HG03045 (cell line): ENCODE measurements around the gene MYO18B.
"Not testable (repeated sequence)": the region's sequence is repeated elsewhere in the genome, so short reads cannot be mapped to it uniquely, and the experiment has no call there.

Experiments
- ATAC-seq: cut with Tn5 transposase; IDR thresholded peaks from one replicate; pipeline ENCODE4 v1.9.1; 2021; ENCODE audit warnings: mild to moderate bottlenecking, moderate library complexity; ENCODE audit not compliant: unreplicated experiment

MYO18B gene, protein sequence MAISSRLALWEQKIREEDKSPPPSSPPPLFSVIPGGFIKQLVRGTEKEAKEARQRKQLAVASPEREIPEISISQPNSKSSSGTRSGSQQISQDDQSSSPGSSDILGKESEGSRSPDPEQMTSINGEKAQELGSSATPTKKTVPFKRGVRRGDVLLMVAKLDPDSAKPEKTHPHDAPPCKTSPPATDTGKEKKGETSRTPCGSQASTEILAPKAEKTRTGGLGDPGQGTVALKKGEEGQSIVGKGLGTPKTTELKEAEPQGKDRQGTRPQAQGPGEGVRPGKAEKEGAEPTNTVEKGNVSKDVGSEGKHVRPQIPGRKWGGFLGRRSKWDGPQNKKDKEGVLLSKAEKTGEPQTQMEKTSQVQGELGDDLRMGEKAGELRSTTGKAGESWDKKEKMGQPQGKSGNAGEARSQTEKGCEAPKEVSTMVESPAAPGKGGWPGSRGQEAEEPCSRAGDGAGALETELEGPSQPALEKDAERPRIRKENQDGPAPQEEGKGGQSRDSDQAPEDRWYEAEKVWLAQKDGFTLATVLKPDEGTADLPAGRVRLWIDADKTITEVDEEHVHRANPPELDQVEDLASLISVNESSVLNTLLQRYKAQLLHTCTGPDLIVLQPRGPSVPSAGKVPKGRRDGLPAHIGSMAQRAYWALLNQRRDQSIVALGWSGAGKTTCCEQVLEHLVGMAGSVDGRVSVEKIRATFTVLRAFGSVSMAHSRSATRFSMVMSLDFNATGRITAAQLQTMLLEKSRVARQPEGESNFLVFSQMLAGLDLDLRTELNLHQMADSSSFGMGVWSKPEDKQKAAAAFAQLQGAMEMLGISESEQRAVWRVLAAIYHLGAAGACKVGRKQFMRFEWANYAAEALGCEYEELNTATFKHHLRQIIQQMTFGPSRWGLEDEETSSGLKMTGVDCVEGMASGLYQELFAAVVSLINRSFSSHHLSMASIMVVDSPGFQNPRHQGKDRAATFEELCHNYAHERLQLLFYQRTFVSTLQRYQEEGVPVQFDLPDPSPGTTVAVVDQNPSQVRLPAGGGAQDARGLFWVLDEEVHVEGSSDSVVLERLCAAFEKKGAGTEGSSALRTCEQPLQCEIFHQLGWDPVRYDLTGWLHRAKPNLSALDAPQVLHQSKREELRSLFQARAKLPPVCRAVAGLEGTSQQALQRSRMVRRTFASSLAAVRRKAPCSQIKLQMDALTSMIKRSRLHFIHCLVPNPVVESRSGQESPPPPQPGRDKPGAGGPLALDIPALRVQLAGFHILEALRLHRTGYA (N-terminal part only)

DNA sequence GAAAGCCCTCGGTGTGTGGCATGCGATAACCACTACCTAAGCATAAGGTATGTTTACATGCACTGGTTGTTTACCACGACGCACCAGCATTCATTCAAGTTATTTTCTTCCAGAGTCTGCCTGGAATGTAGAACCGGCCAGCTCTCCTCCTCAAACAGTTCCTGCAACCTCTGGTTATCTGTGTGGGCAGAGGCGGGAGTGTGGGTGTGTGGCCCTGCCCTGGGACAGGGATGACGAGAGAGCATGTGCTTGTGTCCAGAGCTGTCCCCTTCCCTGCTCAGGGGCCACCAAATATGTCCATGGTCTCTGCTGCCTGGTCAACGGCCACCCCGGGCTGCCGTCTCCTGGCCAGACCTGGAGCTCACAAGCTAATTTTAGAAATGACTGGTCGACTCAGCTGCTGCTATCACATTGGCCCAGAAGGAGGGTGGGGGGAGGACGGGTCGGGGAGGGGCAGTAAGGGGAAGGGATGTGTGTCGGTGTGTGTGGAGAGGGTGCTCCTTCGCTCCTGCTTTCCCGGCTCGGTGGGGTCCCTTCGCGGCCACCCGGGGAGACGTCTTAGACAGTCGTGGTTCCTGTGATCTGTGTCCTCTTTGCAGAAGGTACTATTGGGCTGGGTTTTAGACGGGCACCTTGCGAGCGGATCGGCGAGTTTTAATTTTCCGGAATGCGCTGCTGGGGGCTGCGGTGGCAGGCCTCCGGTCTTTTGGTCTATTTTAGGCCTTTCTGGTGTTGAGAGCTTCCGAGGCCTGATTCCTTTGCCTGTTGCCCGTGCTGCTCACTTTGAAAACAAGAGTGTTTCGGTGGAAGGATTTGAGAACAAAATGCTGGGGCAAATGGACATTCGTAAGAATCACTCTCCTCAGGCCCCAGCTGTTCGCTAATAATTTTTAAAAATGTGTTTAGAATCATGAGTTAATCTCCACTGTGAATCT lies at the start of gene MYO18B:
TSS of gene MYO18B (plus strand) at position 497 of the 935 bp plus-strand sequence. CDS start 18,905 bp downstream, outside the sequence.
- no peak for ATAC-seq

DNA sequence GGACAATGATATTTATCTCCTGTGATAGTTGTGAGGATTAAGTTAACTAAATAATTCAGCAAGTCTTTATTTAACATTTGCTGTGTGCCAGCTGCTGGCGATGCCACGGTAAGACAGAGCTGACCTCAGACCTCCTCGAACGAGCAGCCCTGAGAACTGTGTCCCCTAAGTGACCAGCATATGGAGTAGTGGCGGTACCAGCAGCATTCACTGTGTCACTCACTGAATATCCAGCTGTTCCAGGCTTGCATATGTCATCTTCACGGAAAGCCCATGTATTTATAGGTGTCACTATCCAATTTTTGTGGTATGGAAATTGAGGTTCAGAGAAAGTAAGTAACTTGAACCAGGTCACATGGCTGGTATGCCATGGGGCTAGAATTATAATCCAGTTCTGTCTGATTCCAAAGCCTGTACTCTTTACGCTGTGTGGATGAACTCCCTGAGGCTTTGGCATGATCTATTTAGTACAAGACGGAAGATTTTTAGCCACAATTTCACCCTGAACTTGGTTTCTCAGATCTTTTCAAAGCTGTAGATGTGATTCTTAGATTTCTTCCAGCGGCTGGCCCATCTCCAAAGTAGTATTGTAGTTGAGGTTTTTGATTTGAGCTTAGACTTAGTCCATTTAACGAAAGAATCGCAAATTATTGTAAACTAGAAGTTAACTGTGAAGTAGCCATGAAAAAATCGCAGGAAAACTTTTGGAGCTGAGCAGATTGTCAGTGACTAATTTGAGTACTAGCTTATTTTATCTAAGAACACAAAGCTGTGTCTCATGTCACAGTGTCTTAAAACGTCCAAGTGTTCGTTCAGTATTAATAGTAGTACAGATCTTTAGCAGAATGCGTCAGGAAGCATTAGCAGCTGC lies 49.4 kb upstream of the MYO18B start:
- no peak for ATAC-seq

DNA sequence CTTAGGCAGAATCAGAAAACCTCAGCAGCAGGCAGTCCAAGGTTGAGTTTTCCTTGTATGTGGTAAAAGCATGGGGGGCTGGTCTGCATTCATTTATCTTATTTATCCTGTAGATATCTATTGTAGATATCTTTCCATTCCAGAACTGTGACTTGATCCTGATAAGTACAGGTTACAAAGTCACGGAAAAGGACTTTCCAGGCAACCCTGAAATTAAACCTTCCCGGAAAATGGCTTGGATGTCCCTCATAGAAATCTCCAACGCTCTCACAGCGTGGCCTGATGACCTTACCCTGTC lies 48.8 kb upstream of the MYO18B start:
- ATAC-seq = no peak

DNA sequence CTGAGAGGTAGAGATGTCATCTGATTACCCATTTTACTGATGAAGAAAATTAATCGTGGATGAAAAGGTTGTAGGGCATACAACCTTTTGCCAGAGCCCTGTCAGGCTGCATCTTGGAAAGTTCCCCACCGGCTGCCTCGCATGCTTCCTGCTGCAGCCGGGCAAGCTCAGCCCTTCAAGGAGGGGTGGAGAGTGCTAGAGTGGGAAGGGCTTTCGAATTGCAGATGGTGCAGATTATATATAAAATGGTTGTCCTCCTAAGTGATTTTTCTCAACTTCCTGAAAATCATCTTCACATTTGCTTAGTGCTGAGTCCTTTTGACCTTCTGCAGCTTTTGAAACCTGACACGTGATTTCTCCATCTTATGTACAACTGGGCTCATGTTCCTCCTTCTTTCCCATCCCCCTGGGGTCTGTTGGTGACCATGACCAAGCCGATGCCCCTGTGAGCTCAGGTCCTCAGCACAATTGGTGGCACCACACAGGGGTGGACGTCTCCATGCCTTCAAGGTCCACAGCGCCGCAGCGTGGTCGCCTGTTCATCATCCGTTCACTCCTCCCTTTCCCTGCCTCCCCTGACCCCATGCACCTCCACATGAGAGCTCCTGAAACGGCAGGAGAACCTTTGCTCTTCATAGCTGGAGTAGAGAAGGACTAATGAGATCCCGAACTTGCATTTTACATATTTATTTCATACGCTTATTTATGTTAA lies 47.6 kb upstream of the MYO18B start:
- ATAC-seq = no peak

DNA sequence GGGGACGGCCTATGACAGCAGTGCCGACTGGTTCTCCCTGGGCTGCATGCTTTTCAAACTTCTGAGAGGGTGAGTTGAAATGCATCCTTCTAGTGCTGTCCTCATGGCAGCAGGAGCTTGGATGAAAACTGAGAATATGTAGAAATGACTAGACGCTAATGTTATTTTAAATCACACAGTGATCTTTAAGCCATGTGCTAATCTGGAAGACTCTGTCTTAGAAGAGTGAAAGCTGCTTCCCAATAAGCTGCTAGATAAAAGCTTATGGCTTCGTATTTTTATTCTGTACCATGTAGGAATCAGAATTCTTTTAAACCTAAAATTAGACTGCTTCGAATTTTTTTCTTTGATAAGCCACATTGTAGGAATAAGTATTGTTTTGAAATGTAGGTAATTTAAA lies 46.8 kb upstream of the MYO18B start:
- no peak for ATAC-seq

DNA sequence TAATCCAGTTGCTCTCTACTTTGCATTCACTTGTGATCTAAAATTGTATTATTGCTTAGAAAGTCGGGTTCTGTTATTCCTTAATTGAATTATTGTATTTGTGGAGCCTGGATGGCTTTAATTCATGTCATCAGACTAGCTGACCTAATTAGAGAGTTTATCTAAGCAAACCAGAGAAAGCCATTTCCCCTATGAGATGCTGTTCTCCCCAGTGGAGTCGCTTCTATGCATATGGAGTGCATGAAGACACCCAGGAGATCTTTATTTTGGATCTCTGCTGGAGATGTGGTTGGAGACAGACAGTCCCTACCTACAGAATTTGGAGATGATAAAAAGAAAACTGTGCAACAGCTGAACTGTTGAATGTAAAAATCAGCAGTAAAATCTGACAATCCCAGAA lies 45.2 kb upstream of the MYO18B start:
- ATAC-seq = no peak

DNA sequence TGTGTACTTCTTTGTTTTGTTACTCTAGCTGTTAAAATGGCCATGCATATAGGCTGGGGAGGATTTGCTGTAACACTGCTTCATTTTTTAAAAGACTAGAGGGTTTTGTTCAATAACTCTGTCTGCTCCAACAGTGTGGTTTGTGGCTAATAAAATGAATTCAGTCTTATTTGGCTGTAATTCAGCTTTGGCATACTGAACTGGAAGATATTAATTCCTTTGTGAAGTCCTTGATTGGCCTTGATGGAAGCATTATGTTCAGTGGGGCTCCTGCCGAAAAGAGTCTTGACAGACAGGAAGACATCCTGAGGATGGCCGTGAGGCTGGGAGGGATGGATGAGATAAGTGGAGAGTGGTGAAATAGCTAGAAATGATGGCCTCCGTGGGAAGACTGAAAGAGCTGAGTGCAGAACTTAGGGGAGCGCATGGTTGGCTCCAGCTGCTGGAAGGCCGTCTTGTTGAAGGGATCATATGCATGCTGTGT lies 44.8 kb upstream of the MYO18B start:
- ATAC-seq = no peak

DNA sequence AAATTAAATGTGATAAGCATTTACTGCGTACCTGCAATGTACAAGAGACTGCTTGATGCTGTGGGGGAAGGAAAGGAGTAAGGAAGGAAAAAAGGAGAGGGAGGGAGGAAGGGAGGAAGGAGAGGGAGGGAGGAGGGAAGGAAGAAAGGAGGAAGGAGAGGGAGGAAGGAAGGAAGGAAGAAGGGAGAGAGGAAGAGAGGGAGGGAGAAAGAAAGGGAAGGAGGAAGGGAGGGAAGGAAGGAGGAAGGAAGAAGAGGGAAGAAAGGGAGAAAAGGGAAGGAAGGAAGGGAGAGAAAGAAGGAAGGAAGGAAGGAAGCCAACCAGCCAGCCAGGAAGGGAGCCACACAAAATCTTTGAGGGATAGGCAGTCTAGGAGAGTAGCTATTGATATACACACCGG lies 44.0 kb upstream of the MYO18B start:
- ATAC-seq = no peak

DNA sequence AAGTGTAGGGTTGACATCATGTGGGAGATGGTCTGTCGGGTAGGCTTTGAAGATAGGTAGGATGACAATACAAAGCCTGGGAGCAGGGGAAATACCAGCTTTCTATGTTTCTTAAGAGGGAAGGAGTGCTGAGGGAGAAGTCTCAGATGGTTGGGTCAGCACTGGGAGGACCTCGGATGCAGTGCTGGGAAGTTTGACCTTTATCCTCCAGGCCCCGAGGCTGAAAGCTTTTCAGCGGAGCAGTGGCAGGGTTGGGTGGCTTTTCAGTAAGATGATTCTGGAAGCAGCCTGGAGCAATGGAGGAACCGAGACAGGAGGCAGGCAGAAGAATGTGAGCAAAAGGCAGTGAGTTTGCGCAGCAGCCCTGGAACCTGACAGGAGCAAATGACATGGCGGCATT lies 43.5 kb upstream of the MYO18B start:
- no peak for ATAC-seq

DNA sequence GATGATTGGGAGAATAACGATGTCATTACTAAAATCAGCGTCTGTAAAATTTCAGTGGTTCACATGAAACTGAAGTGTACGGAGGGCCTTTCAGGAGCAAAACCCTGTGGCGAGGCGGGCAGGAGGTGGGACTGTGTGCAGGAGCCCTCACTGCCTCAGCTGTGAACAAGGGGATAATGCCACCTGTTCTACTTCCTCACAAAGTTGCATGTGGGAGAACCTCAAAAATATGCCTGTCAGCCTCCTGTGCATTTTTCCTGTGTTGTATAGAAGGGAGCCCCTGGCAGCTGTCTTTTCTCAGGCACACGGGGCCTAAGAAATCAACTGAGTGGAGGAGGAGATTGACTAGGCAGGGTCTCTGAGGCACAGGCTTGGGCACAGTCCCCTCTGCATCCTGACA lies 43.0 kb upstream of the MYO18B start:
- no peak for ATAC-seq

DNA sequence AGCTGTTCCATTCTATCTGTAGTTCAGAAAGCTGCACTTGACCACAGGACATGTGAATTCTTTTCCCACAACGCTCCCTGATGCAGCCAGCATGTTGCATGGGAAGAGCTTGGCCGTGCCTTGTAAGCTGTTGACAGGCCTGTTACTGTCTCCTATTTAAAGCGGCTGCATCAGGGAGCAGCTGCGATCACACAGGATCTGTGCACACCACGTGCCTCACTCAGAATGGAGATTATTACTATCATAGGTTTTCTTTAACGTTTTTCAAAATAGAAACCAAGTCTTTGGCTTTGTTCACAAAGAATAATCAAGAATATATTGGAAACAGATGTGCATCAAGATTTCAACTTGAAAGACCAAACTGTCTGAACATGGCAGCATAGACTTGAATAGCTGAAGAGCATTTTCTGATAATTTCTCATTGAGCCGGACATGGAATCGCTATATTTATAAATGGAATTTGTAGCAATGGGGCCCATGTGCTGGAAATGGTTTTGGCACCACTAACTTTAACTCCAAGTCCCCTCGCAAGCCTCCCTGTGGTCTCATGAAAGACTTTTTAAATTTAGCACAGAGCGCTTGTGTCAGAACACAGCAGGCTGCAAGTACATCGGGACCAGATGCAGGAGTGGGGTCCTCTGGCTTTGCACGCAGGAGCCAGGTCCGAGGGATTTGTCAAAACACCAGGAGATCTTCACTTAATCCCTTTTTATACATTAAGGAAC lies 40.8 kb upstream of the MYO18B start:
- no peak for ATAC-seq

DNA sequence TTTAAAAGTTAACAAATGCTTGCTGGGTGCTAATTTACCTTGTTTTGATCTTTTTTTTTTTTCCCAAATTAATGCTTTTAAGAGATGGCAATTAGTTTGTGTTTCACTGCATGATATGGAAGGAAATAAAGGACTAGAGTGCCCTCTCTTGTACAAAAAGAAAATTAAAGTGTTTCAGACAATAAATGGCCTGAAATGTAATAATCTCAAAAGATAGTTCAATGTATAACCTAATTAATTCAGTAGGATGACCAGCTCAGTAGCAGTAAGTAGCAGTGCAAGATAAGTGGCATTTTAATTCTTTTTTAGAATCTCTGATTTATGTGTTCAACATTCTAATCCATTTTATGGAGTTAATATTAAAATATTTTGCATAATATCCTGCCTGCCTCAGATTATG lies 39.9 kb upstream of the MYO18B start:
- no peak for ATAC-seq

DNA sequence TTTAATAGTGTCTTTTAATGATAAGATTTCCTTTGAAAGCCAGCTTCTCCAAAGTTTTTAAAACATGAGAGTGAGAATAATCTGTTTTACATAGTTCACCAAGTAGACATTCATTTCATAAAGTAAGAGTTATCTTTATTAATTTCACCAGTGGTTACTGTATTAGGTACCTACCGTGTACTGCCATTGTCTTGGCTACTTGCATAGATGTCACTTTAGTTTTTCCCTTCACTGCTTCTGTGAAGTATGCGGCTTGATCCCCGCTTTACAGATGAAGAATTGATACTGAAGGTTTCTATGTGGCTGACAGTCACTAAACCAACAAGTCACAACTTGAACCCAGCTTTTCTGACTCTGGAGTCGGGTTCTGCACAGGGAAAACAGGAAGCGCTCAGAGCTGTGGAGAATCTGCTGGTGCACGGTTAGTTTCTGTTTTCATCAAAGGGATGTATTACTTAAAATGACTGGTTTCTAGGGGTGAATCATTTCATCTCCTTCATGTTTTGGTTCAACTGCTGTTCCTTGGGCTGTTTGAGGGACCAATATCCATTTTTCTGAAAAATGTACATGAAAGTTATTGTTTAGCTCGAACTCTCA lies 39.3 kb upstream of the MYO18B start:
- ATAC-seq = no peak

DNA sequence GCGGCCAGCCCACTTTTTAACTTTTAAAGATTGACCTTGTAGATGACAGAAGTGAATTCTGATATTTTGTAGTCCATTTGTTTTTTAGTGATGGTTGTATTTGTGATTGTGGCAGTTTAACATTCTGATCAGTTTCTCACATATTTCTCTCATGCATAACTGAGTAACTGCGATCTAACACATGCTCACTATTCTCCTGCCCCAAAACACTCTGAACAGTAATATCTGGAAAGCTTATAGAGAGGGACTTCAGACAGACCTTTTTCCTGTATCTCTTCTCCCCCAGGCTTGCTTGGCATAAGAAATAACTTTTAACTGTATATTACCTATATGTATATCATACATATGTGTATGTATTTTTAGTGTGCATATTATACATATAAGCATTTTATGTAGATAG lies 37.3 kb upstream of the MYO18B start:
- no peak for ATAC-seq

DNA sequence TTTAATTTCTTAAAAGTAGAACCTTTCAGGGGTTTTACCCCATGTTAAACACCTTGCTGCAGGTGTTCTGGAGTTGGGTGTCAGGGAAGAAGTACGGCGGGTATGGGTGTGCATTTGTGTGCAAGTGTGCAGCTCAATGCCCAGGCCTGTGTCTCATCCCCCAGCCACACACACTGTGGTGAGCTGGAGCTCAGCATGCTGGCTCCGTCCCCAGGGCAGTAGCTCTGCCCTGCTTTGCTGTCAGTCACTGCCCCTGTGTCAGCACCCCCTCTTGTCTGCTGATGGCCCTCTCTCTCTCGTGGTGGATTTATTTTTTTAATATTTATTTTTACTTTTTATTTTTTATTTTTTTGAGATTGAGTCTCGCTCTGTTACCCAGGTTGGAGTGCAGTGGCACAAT lies 35.8 kb upstream of the MYO18B start:
- ATAC-seq = no peak

DNA sequence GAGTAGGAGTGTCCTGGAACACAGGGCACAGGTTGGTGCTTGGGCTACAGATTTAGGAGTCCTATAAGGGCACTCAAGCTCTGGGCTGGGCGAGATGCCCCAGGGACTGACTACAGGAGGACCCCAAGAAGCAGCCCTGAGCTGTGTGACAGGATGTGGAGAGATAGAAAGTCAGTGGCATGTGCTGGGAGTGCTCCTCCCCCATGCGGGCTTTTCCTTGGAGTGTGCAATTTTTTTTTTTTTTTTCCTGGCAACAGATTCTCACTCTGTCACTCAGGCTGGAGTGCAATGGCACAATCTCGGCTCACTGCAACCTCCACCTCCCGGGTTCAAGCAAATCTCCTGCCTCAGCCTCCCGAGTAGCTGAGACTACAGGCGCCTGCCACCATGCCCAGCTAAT lies 33.6 kb upstream of the MYO18B start:
- ATAC-seq = not testable (repeated sequence)

DNA sequence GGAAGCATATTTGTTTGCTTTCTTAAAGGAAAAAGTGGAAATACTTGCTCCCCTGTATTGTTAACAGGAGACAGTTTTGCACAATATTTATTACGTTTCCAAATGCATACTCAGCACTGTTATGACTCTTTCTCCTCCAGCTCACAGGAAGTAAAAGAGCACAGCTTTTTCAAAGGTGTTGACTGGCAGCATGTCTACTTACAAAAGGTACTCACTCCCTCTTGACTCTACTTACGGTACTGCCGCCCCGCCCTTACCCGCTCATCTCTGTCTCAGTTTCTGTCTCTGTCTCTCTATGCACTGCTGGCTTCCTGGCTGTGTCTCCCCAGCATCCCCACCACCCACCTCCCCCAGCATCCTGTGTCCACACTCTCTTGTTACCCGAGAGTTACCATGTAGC lies 32.2 kb upstream of the MYO18B start:
- ATAC-seq = no peak

DNA sequence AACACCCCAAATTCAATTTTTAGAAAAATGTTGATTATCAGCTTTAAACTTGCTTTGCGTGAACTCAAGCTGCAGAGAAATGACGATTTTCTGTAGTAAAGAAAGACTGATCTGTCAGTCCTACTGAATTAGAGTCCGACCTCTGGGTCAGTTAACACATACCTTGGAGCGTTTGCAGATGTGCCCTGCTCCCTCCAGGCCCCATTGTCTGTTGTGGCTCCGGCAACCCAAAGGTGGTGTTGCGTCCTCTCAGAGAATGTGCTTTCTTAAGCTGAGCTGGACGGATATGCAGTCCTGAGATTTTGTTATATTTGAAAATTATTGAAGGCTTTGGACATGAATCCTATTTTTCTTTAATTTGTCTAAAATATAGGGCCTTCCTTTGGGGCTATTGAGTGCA lies 31.5 kb upstream of the MYO18B start:
- no peak for ATAC-seq
